Osteoblast (primary cell): Measurements from ENCODE around the gene CFL1. TPM values are rescaled to one million over a fixed set of nuclear protein-coding genes. Genes with fewer than 3 reads are reported as not detected.

Source experiments
- DNase-seq: peaks from one replicate; pipeline ENCODE4 v3.0.0; 2011; ENCODE audit warnings: low spot score, mixed read lengths; ENCODE audit not compliant: insufficient read length; ENCODE audit errors: missing footprints
- H2AFZ ChIP-seq: 2 replicates; pipeline ENCODE4 v1.6.0; 2011; ENCODE audit warnings: mild to moderate bottlenecking, low read length
- H3K27ac ChIP-seq: 2 replicates; pipeline ENCODE4 v1.5.1; 2011; ENCODE audit warnings: mild to moderate bottlenecking, low read depth, low read length, moderate library complexity
- H3K27me3 ChIP-seq: 2 replicates; pipeline ENCODE4 v1.6.0; 2012; ENCODE audit warnings: mild to moderate bottlenecking, control low read depth, inconsistent platforms, low read length, moderate library complexity; ENCODE audit not compliant: insufficient read depth
- H3K36me3 ChIP-seq: 2 replicates; pipeline ENCODE4 v1.5.1; 2011; ENCODE audit warnings: mild to moderate bottlenecking, low read length, control low read depth, moderate library complexity; ENCODE audit not compliant: insufficient read depth
- H3K4me1 ChIP-seq: 2 replicates; pipeline ENCODE4 v1.5.1; 2011; ENCODE audit warnings: mild to moderate bottlenecking, low read length, control low read depth, moderate library complexity; ENCODE audit not compliant: insufficient read depth
- H3K4me2 ChIP-seq: 2 replicates; pipeline ENCODE4 v1.6.0; 2011; ENCODE audit warnings: mild to moderate bottlenecking, low read length; ENCODE audit not compliant: insufficient read depth
- H3K4me3 ChIP-seq: fragments of 200-600 bp; sonication (generic); 3 replicates; pipeline ENCODE4 v1.5.1; 2012; ENCODE audit warnings: mild to moderate bottlenecking, low read length, inconsistent platforms; ENCODE audit not compliant: insufficient read depth
- H3K79me2 ChIP-seq: 2 replicates; pipeline ENCODE4 v1.6.0; 2012; ENCODE audit warnings: mild to moderate bottlenecking, low read length, control low read depth, inconsistent platforms; ENCODE audit not compliant: insufficient read depth
- H3K9me3 ChIP-seq: 2 replicates; pipeline ENCODE4 v1.5.1; 2011; ENCODE audit warnings: low read depth, low read length, control low read depth
- H4K20me1 ChIP-seq: 2 replicates; pipeline ENCODE4 v1.6.0; 2012; ENCODE audit warnings: mild to moderate bottlenecking, low read length, control low read depth; ENCODE audit not compliant: insufficient read depth
- CTCF ChIP-seq: IDR thresholded peaks from 2 replicates; pipeline ENCODE4 v1.5.1; 2011; ENCODE audit warnings: mild to moderate bottlenecking, low read depth, low read length, moderate library complexity; ENCODE audit errors: extremely low read depth
- total RNA-seq: library from RNA; depleted of rRNA; stranded (reverse); fragments of >200 nt; gene quantifications from 2 replicates; pipeline ENCODE4 v1.2.3, GENCODE V29; 2012

CFL1 gene
- total RNA-seq, 1 donor: 704 TPM

GRCh38 chr11:65860278-65861164 lies 2.5 kb upstream of the CFL1 start, which contains the start of gene MUS81:
TSS of gene MUS81 (plus strand) at chr11:65860433. CDS start at chr11:65860754, 321 bp downstream.
- Histone ChIP-seq H3K79me2 (peaks cover 58% of the 10 kb centered on the region), H3K27me3 (no peaks in the 10 kb centered on the region), H3K27ac (peak within 1 kb of the TSS; percentile 82), H3K4me2 (peak within 1 kb of the TSS; percentile 99), H3K9me3 (no peaks in the 10 kb centered on the region), H4K20me1 (peaks cover 27% of the 10 kb centered on the region), H3K4me3 (peak within 1 kb of the TSS; percentile 99), H3K4me1 (peaks cover 44% of the 10 kb centered on the region), H3K36me3 (peaks cover 50% of the 10 kb centered on the region), H2AFZ (peak within 1 kb of the TSS; percentile 64)
- DNase-seq: peak; percentile 100
- TF ChIP-seq CTCF: peak; percentile 90

- Histone ChIP-seq H3K36me3 (peaks cover 50% of the 10 kb centered on the region), H3K27ac (peak overlapping the region; percentile 82), H3K9me3 (no peaks in the 10 kb centered on the region), H3K4me2 (peak overlapping the region; percentile 99), H3K4me1 (peaks cover 45% of the 10 kb centered on the region), H3K79me2 (peaks cover 65% of the 10 kb centered on the region), H3K27me3 (no peaks in the 10 kb centered on the region), H2AFZ (peak overlapping the region; percentile 36), H4K20me1 (peaks cover 30% of the 10 kb centered on the region), H3K4me3 (peak overlapping the region; percentile 99)
- no peak for TF ChIP-seq CTCF
- peak; percentile 90 for DNase-seq
Observed at GRCh38 chr11:65859812-65860277, 1.9 kb upstream of the CFL1 start.

GRCh38 chr11:65859095-65859811 lies 1.3 kb upstream of the CFL1 start:
- H3K36me3 ChIP-seq: peaks cover 50% of the 10 kb centered on the region
- TF ChIP-seq CTCF: no peak
- H3K9me3 ChIP-seq: no peaks in the 10 kb centered on the region
- H4K20me1 ChIP-seq: peaks cover 36% of the 10 kb centered on the region
- peak overlapping the region; percentile 64 for H2AFZ ChIP-seq
- H3K27me3 ChIP-seq: no peaks in the 10 kb centered on the region
- H3K4me3 ChIP-seq: peak overlapping the region; percentile 99
- H3K27ac ChIP-seq: peak overlapping the region; percentile 82
- DNase-seq: peak; percentile 99
- peaks cover 45% of the 10 kb centered on the region for H3K4me1 ChIP-seq
- H3K79me2 ChIP-seq: peaks cover 67% of the 10 kb centered on the region
- H3K4me2 ChIP-seq: peak overlapping the region; percentile 99
